ENCODE results near the gene PICALM.
"Not testable (repeated sequence)": the region's sequence is repeated elsewhere in the genome, so short reads cannot be mapped to it uniquely, and the experiment has no call there.

PICALM gene

DNA sequence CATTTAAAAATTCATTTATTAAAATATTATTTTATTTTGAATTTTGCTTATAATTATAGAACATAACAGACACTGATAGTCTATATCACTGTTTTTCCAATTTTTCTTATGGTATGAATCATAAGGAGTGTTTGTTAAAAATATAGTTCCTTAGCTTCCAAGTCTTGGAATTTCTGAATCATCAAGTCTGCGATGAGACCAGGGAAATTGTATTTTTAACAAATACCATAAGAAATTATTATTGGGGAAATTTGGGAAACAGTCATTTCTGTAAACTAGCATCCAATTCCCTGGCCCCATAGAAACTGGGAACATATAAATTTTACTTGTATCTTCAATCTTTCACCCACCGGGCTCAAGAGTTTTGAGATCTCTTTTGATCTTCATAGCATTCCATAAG lies 38.0 kb upstream of the PICALM start (continued):
- TF ChIP-seq, protein P1, sequence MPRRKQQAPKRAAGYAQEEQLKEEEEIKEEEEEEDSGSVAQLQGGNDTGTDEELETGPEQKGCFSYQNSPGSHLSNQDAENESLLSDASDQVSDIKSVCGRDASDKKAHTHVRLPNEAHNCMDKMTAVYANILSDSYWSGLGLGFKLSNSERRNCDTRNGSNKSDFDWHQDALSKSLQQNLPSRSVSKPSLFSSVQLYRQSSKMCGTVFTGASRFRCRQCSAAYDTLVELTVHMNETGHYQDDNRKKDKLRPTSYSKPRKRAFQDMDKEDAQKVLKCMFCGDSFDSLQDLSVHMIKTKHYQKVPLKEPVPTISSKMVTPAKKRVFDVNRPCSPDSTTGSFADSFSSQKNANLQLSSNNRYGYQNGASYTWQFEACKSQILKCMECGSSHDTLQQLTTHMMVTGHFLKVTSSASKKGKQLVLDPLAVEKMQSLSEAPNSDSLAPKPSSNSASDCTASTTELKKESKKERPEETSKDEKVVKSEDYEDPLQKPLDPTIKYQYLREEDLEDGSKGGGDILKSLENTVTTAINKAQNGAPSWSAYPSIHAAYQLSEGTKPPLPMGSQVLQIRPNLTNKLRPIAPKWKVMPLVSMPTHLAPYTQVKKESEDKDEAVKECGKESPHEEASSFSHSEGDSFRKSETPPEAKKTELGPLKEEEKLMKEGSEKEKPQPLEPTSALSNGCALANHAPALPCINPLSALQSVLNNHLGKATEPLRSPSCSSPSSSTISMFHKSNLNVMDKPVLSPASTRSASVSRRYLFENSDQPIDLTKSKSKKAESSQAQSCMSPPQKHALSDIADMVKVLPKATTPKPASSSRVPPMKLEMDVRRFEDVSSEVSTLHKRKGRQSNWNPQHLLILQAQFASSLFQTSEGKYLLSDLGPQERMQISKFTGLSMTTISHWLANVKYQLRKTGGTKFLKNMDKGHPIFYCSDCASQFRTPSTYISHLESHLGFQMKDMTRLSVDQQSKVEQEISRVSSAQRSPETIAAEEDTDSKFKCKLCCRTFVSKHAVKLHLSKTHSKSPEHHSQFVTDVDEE (CRISPR knock-in tag; IDR thresholded peaks at IDR 0.05): no peak
- TF ChIP-seq ZFP3 (CRISPR knock-in tag; IDR thresholded peaks at IDR 0.05): no peak
- no peak for TF ChIP-seq ZC3H10 (CRISPR knock-in tag; IDR thresholded peaks at IDR 0.05)
- no peak for TF ChIP-seq PPARA (CRISPR knock-in tag; IDR thresholded peaks at IDR 0.05; ENCODE audit: borderline replicate concordance)

DNA sequence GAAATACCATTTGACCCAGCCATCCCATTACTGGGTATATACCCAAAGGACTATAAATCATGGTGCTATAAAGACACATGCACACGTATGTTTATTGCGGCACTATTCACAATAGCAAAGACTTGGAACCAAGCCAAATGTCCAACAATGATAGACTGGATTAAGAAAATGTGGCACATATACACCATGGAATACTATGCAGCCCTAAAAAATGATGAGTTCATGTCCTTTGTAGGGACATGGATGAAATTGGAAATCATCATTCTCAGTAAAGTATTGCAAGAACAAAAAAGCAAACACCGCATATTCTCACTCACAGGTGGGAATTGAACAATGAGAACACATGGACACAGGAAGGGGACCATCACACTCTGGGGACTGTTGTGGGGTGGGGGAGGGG lies 37.1 kb upstream of the PICALM start:
- not testable (repeated sequence) for ATAC-seq

DNA sequence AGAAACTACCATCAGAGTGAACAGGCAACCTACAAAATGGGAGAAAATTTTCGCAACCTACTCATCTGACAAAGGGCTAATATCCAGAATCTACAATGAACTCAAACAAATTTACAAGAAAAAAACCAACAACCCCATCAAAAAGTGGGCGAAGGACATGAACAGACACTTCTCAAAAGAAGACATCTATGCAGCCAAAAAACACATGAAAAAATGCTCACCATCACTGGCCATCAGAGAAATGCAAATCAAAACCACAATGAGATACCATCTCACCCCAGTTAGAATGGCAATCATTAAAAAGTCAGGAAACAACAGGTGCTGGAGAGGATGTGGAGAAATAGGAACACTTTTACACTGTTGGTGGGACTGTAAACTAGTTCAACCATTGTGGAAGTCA lies 36.7 kb upstream of the PICALM start:
- ATAC-seq: not testable (repeated sequence)

DNA sequence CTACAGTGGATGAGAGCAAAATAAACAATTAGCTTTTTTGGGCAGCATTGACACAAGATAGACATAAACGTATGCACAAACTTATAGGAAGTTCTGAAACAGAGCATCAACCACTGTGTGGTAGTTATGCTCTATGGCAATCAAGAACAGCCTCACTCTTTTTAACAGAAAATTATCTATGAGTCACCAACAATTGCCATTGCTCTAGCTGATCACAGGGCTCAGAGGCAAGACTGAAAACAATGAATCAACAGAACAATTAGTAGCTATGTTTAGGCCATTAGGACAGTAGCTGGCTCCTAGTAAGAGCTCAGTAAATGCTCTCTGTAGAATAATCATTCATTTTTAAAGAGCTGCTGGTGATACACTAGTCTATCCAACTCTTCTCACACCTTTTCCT lies 34.9 kb upstream of the PICALM start:
- no peak; the same call in 2 of the 3 replicates for ATAC-seq

DNA sequence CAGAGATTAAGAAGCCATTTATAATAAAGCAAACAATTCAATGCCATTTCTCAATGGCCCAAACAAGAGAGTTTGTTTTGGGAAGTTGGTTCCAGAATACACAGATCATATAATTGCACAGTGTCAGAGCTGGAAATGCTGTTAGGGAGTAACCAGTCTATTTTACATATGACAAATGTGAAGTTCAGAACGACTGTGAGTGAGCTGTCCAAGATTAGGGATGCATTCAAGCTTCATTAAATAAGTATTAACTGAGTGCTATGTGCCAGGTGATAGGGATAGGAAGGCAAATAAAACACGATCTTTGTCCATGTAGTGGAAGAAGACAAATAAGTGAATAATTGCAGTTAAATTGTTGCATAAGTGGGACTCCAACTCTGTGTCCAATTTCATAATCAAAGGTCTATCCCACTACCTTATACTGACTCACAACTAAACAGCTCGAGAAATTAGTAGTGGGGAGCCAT lies 33.1 kb upstream of the PICALM start:
- ATAC-seq: no peak; the same call in 2 of the 3 replicates
- TF ChIP-seq ZNF70 (CRISPR knock-in tag; IDR thresholded peaks at IDR 0.05) (no peak), ZFP30 (CRISPR knock-in tag; IDR thresholded peaks at IDR 0.05) (no peak), ZC3H10 (CRISPR knock-in tag; IDR thresholded peaks at IDR 0.05) (no peak), BACH2 (CRISPR knock-in tag; IDR thresholded peaks at IDR 0.05; ENCODE audit: borderline replicate concordance) (no peak), ARNTL (CRISPR knock-in tag; IDR thresholded peaks at IDR 0.05; ENCODE audit: borderline replicate concordance, low read depth) (no peak)
- TF ChIP-seq, protein P2, sequence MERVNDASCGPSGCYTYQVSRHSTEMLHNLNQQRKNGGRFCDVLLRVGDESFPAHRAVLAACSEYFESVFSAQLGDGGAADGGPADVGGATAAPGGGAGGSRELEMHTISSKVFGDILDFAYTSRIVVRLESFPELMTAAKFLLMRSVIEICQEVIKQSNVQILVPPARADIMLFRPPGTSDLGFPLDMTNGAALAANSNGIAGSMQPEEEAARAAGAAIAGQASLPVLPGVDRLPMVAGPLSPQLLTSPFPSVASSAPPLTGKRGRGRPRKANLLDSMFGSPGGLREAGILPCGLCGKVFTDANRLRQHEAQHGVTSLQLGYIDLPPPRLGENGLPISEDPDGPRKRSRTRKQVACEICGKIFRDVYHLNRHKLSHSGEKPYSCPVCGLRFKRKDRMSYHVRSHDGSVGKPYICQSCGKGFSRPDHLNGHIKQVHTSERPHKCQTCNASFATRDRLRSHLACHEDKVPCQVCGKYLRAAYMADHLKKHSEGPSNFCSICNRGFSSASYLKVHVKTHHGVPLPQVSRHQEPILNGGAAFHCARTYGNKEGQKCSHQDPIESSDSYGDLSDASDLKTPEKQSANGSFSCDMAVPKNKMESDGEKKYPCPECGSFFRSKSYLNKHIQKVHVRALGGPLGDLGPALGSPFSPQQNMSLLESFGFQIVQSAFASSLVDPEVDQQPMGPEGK (CRISPR knock-in tag; IDR thresholded peaks at IDR 0.05; ENCODE audit: borderline replicate concordance): no peak
- TF ChIP-seq, protein P3, sequence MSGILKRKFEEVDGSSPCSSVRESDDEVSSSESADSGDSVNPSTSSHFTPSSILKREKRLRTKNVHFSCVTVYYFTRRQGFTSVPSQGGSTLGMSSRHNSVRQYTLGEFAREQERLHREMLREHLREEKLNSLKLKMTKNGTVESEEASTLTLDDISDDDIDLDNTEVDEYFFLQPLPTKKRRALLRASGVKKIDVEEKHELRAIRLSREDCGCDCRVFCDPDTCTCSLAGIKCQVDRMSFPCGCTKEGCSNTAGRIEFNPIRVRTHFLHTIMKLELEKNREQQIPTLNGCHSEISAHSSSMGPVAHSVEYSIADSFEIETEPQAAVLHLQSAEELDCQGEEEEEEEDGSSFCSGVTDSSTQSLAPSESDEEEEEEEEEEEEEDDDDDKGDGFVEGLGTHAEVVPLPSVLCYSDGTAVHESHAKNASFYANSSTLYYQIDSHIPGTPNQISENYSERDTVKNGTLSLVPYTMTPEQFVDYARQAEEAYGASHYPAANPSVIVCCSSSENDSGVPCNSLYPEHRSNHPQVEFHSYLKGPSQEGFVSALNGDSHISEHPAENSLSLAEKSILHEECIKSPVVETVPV (CRISPR knock-in tag; IDR thresholded peaks at IDR 0.05): no peak

More for the DNA sequence above, 34.9 kb upstream of the PICALM start:
- TF ChIP-seq ISL1 (CRISPR knock-in tag; IDR thresholded peaks at IDR 0.05): no peak
- TF ChIP-seq TOX (CRISPR knock-in tag; IDR thresholded peaks at IDR 0.05; ENCODE audit: borderline replicate concordance): no peak
- TF ChIP-seq CSDC2 (CRISPR knock-in tag; IDR thresholded peaks at IDR 0.05): no peak
- no peak for TF ChIP-seq ZC3H10 (CRISPR knock-in tag; IDR thresholded peaks at IDR 0.05)
- TF ChIP-seq, protein P3 (CRISPR knock-in tag; IDR thresholded peaks at IDR 0.05): no peak
- no peak for TF ChIP-seq ZNF8 (CRISPR knock-in tag; IDR thresholded peaks at IDR 0.05)
- TF ChIP-seq, protein P1 (CRISPR knock-in tag; IDR thresholded peaks at IDR 0.05): no peak
- TF ChIP-seq SNAI2 (CRISPR knock-in tag; IDR thresholded peaks at IDR 0.05): no peak
- TF ChIP-seq, protein P4, sequence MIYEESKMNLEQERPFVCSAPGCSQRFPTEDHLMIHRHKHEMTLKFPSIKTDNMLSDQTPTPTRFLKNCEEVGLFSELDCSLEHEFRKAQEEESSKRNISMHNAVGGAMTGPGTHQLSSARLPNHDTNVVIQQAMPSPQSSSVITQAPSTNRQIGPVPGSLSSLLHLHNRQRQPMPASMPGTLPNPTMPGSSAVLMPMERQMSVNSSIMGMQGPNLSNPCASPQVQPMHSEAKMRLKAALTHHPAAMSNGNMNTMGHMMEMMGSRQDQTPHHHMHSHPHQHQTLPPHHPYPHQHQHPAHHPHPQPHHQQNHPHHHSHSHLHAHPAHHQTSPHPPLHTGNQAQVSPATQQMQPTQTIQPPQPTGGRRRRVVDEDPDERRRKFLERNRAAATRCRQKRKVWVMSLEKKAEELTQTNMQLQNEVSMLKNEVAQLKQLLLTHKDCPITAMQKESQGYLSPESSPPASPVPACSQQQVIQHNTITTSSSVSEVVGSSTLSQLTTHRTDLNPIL (CRISPR knock-in tag; IDR thresholded peaks at IDR 0.05; ENCODE audit: low read depth): no peak
- TF ChIP-seq ESRRG (CRISPR knock-in tag; IDR thresholded peaks at IDR 0.05): no peak
- TF ChIP-seq, protein P2 (CRISPR knock-in tag; IDR thresholded peaks at IDR 0.05; ENCODE audit: borderline replicate concordance): no peak
- TF ChIP-seq ZFP30 (CRISPR knock-in tag; IDR thresholded peaks at IDR 0.05): no peak

Measured in SK-N-SH treated with all-trans-retinoic acid at 6 μM for 48 hours (cell line).